Lower leg skin (tissue), 4 donors: ENCODE results near the gene CLC. TPM values are rescaled to one million over a fixed set of nuclear protein-coding genes. Genes with fewer than 3 reads are reported as not detected.
"Not testable (repeated sequence)": the region's sequence is repeated elsewhere in the genome, so short reads cannot be mapped to it uniquely, and the experiment has no call there.

Source experiments
- DNase-seq, 2 donors: peaks; one replicate each; pipeline ENCODE4 v3.0.0-alpha.2; 2019; ENCODE audit warnings: low spot score in 2 of 2
- H3K4me3 ChIP-seq: fragments of 200-600 bp; sonication (generic); 2 replicates; pipeline ENCODE4 v1.5.1; 2017; ENCODE audit warnings: mild to moderate bottlenecking, low read depth; ENCODE audit not compliant: poor library complexity, severe bottlenecking
- CTCF ChIP-seq, 3 donors: fragments of 450-650 bp; IDR thresholded peaks; one replicate each; pipeline ENCODE4 v1.5.1; 2016; ENCODE audit warnings: antibody characterized with exemption in 3 of 3, mild to moderate bottlenecking in 3 of 3, moderate library complexity in 2 of 3
- POLR2A ChIP-seq, 2 donors: fragments of 450-650 bp; IDR thresholded peaks; one replicate each; pipeline ENCODE4 v1.6.1; 2016 to 2017; ENCODE audit warnings: antibody characterized with exemption in 2 of 2, mild to moderate bottlenecking in 1 of 2, moderate library complexity in 1 of 2
- WGBS, 2 donors: methylation state at CpG; one replicate each; pipeline ENCODE4 v1.1.5; 2018; 5-methylcytosine and 5-hydroxymethylcytosine counted together
- intact Hi-C: fragments of 100-400 bp; cut with DNase I; formaldehyde crosslinking; loops from one replicate; pipeline ENCODE4 v1.15.0; 2023; ENCODE audit warnings: low total_unique reads
- total RNA-seq, 4 donors: library from RNA; depleted of rRNA; stranded (reverse); fragments of >200 nt; gene quantifications; one replicate each; pipeline ENCODE4 v1.1.0, GENCODE V29; 2016

CLC gene
- total RNA-seq, 4 donors from 2014 or later = not detected

GRCh38 chr19:39728040-39728439 lies 9.8 kb downstream of the CLC start:
- DNase-seq = no peak
- no peak overlapping the region for H3K4me3 ChIP-seq
- WGBS, 2 donors = 87 to 91% methylated on average over 6 of the region's 6 CpGs
- TF ChIP-seq POLR2A (IDR thresholded peaks at IDR 0.05) = no peak
- TF ChIP-seq CTCF (IDR thresholded peaks at IDR 0.05) = no peak
- intact Hi-C loops = no loop called here

GRCh38 chr19:39727070-39727800 lies 10.6 kb downstream of the CLC start:
- no peak overlapping the region for H3K4me3 ChIP-seq
- intact Hi-C loops = no loop called here
- TF ChIP-seq CTCF (IDR thresholded peaks at IDR 0.05) (no peak), POLR2A (IDR thresholded peaks at IDR 0.05) (no peak)
- 72 to 73% methylated on average over 10 of the region's 10 CpGs for WGBS, 2 donors
- DNase-seq = no peak

- no peak overlapping the region for H3K4me3 ChIP-seq
- intact Hi-C loops = no loop called here
- TF ChIP-seq POLR2A (IDR thresholded peaks at IDR 0.05) (no peak), CTCF (IDR thresholded peaks at IDR 0.05) (no peak)
- DNase-seq = no peak
These were observed 11.8 kb downstream of the CLC start for GRCh38 chr19:39725995-39726394.

- 81 to 84% methylated on average over 3 of the region's 3 CpGs for WGBS, 2 donors
- intact Hi-C loops, H3K4me3 ChIP-seq, DNase-seq: not testable (repeated sequence)
These were observed 17.7 kb downstream of the CLC start for GRCh38 chr19:39720144-39720543.

- H3K4me3 ChIP-seq = no peak overlapping the region
- DNase-seq = no peak
- 88 to 91% methylated on average over 4 of the region's 4 CpGs for WGBS, 2 donors
- TF ChIP-seq POLR2A (IDR thresholded peaks at IDR 0.05) (no peak), CTCF (IDR thresholded peaks at IDR 0.05) (no peak)
- intact Hi-C loops = no loop called here
These were observed 27.4 kb downstream of the CLC start for GRCh38 chr19:39710333-39710890.

- TF ChIP-seq POLR2A (IDR thresholded peaks at IDR 0.05) (no peak), CTCF (IDR thresholded peaks at IDR 0.05) (no peak)
- DNase-seq = no peak
- WGBS, 2 donors = 81 to 86% methylated on average over 5 of the region's 5 CpGs
- intact Hi-C loops = no loop called here
- H3K4me3 ChIP-seq = no peak overlapping the region
These were observed 28.6 kb downstream of the CLC start for GRCh38 chr19:39709026-39709872.
